HG03097 (cell line): ENCODE results near the gene SLC25A21.

ENCODE experiments used
- ATAC-seq: cut with Tn5 transposase; IDR thresholded peaks from one replicate; pipeline ENCODE4 v1.9.1; 2021; ENCODE audit not compliant: unreplicated experiment, low FRiP score

The SLC25A21 gene

GRCh38 chr14:37051153-37051552, 121.3 kb downstream of the SLC25A21 start:
- ATAC-seq = no peak

- ATAC-seq = no peak
Observed at GRCh38 chr14:37048666-37049071, 123.7 kb downstream of the SLC25A21 start.

- ATAC-seq = no peak
Observed at GRCh38 chr14:37047996-37048395, 124.4 kb downstream of the SLC25A21 start.

- no peak for ATAC-seq
Observed at GRCh38 chr14:37047226-37047625, 125.2 kb downstream of the SLC25A21 start.

- ATAC-seq = no peak
Observed at GRCh38 chr14:37046815-37047214, 125.6 kb downstream of the SLC25A21 start.

GRCh38 chr14:37045340-37046061, 126.9 kb downstream of the SLC25A21 start:
- no peak for ATAC-seq

GRCh38 chr14:37037636-37038387, 134.6 kb downstream of the SLC25A21 start:
- ATAC-seq = no peak

- no peak for ATAC-seq
Observed at GRCh38 chr14:37036669-37037341, 135.6 kb downstream of the SLC25A21 start.

- ATAC-seq = no peak
Observed at GRCh38 chr14:37035401-37035800, 137.0 kb downstream of the SLC25A21 start.

- ATAC-seq = no peak
Observed at GRCh38 chr14:37034410-37035285, 137.8 kb downstream of the SLC25A21 start.

- ATAC-seq = no peak
Observed at GRCh38 chr14:37032863-37033262, 139.5 kb downstream of the SLC25A21 start.

- ATAC-seq = no peak
Observed at GRCh38 chr14:37027188-37027824, 145.1 kb downstream of the SLC25A21 start.

- no peak for ATAC-seq
Observed at GRCh38 chr14:37023875-37024565, 148.4 kb downstream of the SLC25A21 start.

GRCh38 chr14:37021390-37021789, 151.0 kb downstream of the SLC25A21 start:
- no peak for ATAC-seq

- no peak for ATAC-seq
Observed at GRCh38 chr14:37019488-37019887, 152.9 kb downstream of the SLC25A21 start.

- ATAC-seq = no peak
Observed at GRCh38 chr14:37018571-37019240, 153.7 kb downstream of the SLC25A21 start.

- no peak for ATAC-seq
Observed at GRCh38 chr14:37013078-37013477, 159.3 kb downstream of the SLC25A21 start.

GRCh38 chr14:36998686-36999085, 173.7 kb downstream of the SLC25A21 start:
- no peak for ATAC-seq

GRCh38 chr14:36997843-36998242, 174.6 kb downstream of the SLC25A21 start:
- no peak for ATAC-seq
